ENCODE data around the gene MREG. TPM values are rescaled to one million over a fixed set of nuclear protein-coding genes. Genes with fewer than 3 reads are reported as not detected.

The MREG gene
- total RNA-seq, 4 donors from 2014 or later, result 2.9 to 14.6 (median 3.6) TPM

DNA sequence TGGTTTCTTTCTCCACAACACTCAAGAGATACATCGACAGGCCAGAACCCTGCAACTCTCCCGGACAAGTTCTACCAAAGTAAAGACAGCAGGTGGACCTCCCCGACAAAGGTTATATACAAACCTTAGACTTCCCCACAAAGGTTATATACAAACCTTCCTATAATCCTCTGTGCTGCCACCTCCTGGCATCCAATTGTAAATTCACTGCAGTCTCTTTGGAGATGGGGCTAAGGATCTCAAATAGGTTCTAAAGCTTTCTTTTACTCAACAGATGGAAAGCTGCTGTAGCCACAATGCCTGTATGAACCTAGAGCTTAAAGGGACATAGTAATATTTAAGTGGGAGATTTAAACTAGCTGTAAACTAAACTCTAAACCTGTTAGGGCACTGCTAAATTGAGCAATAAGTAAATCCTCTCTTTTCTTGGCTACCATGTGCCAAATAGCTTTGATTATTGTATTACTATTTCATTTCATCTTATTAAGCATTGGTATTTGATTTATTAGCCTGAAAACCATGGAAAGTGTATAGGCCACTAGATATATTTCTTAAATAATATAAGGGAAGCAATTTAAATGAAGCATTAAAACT, 9.8 kb upstream of the MREG start:
- Histone ChIP-seq H3K9me3 (no peaks in the 10 kb centered on the region), H3K27me3 (no peaks in the 10 kb centered on the region), H3K4me1 (no peaks in the 10 kb centered on the region), H3K36me3 (peaks cover 0 to 5% (median 0%) of the 10 kb centered on the region in 3 donors), H3K27ac (no peak overlapping the region), H3K4me3 (no peak overlapping the region)
- WGBS, 2 donors, result 34 to 45% methylated on average over 3 of the region's 3 CpGs
- TF ChIP-seq, protein P1, sequence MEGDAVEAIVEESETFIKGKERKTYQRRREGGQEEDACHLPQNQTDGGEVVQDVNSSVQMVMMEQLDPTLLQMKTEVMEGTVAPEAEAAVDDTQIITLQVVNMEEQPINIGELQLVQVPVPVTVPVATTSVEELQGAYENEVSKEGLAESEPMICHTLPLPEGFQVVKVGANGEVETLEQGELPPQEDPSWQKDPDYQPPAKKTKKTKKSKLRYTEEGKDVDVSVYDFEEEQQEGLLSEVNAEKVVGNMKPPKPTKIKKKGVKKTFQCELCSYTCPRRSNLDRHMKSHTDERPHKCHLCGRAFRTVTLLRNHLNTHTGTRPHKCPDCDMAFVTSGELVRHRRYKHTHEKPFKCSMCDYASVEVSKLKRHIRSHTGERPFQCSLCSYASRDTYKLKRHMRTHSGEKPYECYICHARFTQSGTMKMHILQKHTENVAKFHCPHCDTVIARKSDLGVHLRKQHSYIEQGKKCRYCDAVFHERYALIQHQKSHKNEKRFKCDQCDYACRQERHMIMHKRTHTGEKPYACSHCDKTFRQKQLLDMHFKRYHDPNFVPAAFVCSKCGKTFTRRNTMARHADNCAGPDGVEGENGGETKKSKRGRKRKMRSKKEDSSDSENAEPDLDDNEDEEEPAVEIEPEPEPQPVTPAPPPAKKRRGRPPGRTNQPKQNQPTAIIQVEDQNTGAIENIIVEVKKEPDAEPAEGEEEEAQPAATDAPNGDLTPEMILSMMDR (IDR thresholded peaks at IDR 0.05), result peak; percentile 34 to 51 (median 40)
- TF ChIP-seq POLR2A (IDR thresholded peaks at IDR 0.05), result no peak
- DNase-seq (ENCODE audit: low spot score in 2 of 2), result peak in 1 of 2 donors; percentile 51

DNA sequence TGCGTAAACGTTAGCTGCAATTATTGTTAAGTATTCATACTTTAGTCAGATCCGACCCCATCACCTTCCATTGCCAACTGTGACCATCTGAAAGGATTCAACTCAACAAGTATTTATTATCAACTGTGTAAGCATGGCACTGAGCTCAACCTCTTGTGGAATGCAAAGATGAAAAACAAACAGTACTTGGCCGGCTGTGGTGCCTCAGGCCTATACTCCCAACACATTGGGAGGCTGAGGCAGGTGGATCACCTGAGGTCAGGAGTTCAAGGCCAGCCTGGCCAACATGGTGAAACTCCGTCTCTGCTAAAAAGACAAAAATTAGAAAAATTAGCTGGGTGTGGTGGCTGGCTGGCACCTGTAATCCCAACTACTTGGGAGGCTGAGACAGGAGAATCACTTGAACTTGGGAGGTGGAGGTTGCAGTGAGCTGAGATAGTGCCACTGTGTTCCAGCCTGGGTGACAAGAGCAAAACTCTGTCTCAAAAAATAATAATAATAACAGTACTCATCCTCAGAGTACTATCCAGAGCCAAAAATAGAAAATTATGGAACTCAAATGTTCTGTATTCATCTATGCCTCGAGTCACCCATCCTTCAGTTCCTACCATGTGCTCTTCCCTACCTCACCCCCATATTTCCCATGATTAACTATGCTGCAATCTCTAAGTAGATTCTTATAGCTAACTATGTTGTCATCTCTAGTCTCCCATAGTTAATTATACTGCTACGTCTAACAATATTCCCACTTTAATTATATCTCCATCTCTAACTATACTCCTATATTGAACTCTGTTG, 8.6 kb upstream of the MREG start:
- Histone ChIP-seq H3K4me3 (no peak overlapping the region), H3K36me3 (peaks cover 0 to 5% (median 0%) of the 10 kb centered on the region in 3 donors), H3K4me1 (no peaks in the 10 kb centered on the region), H3K27ac (no peak overlapping the region), H3K27me3 (no peaks in the 10 kb centered on the region), H3K9me3 (no peaks in the 10 kb centered on the region)
- WGBS, 2 donors, result 80 to 83% methylated on average over 7 of the region's 7 CpGs
- TF ChIP-seq POLR2A (IDR thresholded peaks at IDR 0.05), result no peak
- TF ChIP-seq, protein P1 (IDR thresholded peaks at IDR 0.05), result no peak
- no peak for TF ChIP-seq EP300 (IDR thresholded peaks at IDR 0.05)
- no peak for DNase-seq (ENCODE audit: low spot score in 2 of 2)

DNA sequence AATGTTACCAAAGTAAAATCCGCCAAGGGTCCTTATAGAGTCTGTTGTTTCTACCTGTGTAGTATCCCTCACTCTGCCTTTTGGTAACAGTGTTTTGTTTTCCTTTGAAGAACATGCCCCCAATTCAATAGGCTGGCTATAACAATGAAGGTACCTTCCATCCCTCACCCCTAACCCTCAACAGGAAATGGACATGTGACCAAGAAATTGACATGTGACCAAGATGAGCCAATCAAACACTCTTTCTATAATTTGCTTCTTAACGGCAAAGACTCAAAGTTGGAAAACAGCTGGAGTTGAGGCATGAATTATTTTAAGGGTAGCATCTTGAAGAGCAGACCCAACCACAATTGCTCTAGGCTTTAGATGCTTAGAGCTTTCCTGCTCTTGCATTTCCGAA, 5.4 kb upstream of the MREG start:
- peaks cover 0 to 5% (median 0%) of the 10 kb centered on the region in 3 donors for H3K36me3 ChIP-seq
- no peaks in the 10 kb centered on the region for H3K9me3 ChIP-seq
- TF ChIP-seq EP300 (IDR thresholded peaks at IDR 0.05) (no peak), POLR2A (IDR thresholded peaks at IDR 0.05) (no peak)
- TF ChIP-seq, protein P1 (IDR thresholded peaks at IDR 0.05), result no peak
- H3K27me3 ChIP-seq, result no peaks in the 10 kb centered on the region
- no peak for DNase-seq (ENCODE audit: low spot score in 2 of 2)
- 88 to 94% methylated on average over 3 of the region's 3 CpGs for WGBS, 2 donors
- H3K27ac ChIP-seq, result no peak overlapping the region
- H3K4me3 ChIP-seq, result no peak overlapping the region
- H3K4me1 ChIP-seq, result peaks cover 0 to 4% (median 0%) of the 10 kb centered on the region in 4 donors

DNA sequence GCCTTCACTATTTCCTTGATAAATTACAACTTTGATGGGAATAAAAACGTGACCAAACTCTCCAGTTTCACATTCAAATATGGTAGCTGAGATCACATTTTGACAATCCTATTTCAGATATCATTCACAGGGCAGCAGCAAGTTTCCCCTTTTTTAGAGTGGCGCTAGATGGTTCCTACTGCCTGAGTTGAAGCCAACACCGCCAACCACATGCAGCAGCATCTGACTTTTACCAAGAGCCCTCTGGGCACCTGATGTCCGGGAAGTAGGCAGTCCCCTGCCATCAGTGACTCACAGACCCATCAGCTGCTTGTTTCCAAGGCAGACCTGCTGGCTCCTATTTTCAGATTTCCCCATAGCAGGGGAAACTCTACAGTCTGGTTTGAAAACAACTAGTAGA, 4.0 kb upstream of the MREG start:
- Histone ChIP-seq H3K4me3 (no peak overlapping the region), H3K9me3 (no peaks in the 10 kb centered on the region), H3K27me3 (no peaks in the 10 kb centered on the region), H3K4me1 (peaks cover 0 to 14% (median 0%) of the 10 kb centered on the region in 4 donors), H3K36me3 (peaks cover 0 to 5% (median 0%) of the 10 kb centered on the region in 3 donors), H3K27ac (no peak overlapping the region)
- TF ChIP-seq EP300 (IDR thresholded peaks at IDR 0.05), result no peak
- TF ChIP-seq, protein P1 (IDR thresholded peaks at IDR 0.05), result no peak
- no peak for TF ChIP-seq POLR2A (IDR thresholded peaks at IDR 0.05)
- DNase-seq (ENCODE audit: low spot score in 2 of 2), result no peak
- 90 to 91% methylated on average over 4 of the region's 4 CpGs for whole genome bisulfite sequencing, 2 donors

DNA sequence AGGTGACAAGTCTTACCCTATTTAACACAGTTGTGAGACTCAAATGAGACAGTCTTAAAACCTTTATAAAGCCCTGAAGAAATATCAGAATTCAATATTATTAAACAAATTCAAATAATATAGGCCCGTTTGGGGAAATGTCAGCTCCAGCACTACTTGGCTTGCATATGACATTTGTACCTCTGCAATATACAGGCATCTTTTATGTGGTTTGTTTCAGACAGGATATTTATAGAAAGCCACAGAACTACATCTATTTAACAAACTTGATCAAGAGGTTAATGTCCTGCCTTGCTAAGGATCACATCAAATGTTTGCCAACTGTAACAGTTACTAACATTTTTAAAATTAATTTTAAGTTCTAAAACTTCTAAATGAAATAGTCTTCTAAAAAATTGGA, 3.2 kb upstream of the MREG start:
- Histone ChIP-seq H3K36me3 (peaks cover 0 to 5% (median 0%) of the 10 kb centered on the region in 3 donors), H3K4me3 (no peak overlapping the region), H3K4me1 (peaks cover 0 to 21% (median 0%) of the 10 kb centered on the region in 4 donors), H3K9me3 (no peaks in the 10 kb centered on the region), H3K27me3 (no peaks in the 10 kb centered on the region), H3K27ac (no peak overlapping the region)
- TF ChIP-seq, protein P1 (IDR thresholded peaks at IDR 0.05), result no peak
- no peak for TF ChIP-seq EP300 (IDR thresholded peaks at IDR 0.05)
- no peak for TF ChIP-seq POLR2A (IDR thresholded peaks at IDR 0.05)
- 49 to 54% methylated on average over 1 of the region's 1 CpG for WGBS, 2 donors
- no peak for DNase-seq (ENCODE audit: low spot score in 2 of 2)
